GM19023 (cell line): ENCODE measurements around the gene CAMTA1.

Experiments used
- ATAC-seq: cut with Tn5 transposase; IDR thresholded peaks from one replicate; pipeline ENCODE4 v1.9.1; 2021; ENCODE audit warnings: mild to moderate bottlenecking, moderate library complexity; ENCODE audit not compliant: unreplicated experiment

CAMTA1 gene

DNA sequence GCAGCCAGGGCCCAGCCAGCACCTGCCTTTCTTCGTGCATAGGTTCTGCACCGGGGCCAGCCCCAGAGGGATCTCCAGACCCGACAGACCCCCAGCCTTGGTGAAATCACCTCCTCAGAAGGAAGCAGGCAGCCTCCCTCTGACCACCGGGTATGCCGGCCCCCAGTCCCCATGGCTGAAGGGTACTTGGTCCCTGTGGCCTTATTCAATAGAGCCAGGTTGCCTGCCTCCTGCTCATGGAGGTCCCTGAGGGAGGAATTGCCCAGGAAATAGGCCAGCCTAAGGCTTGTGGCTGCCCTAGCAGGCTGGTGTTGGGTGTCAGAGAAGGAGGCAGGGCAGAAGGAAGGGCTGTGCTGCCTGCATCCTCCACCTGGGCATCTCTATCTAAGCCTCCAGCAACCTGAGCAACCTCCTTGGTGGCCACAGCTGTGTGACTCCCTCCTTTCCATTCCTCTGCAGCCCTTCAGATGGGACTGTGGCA lies 647.7 kb downstream of the CAMTA1 start:
- no peak for ATAC-seq

DNA sequence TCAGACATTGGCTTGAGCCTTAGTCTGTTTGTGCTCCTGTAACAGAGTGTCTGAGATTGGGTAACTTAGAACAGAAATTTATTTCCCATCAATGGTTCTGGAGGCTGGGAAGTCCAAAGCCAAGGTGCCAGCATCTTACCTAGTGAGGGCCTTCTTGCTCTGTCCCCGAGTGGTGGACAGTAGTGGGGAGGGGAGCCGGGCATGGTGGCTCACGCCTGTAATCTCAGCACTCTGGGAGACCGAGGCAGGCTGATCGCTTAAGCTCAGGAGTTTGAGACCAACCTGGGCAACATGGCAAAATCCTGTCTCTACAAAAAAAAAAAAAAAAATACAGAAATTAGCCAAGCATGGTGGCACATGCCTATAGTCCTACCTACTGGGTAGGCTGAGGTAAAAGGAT lies 649.3 kb downstream of the CAMTA1 start:
- no peak for ATAC-seq

DNA sequence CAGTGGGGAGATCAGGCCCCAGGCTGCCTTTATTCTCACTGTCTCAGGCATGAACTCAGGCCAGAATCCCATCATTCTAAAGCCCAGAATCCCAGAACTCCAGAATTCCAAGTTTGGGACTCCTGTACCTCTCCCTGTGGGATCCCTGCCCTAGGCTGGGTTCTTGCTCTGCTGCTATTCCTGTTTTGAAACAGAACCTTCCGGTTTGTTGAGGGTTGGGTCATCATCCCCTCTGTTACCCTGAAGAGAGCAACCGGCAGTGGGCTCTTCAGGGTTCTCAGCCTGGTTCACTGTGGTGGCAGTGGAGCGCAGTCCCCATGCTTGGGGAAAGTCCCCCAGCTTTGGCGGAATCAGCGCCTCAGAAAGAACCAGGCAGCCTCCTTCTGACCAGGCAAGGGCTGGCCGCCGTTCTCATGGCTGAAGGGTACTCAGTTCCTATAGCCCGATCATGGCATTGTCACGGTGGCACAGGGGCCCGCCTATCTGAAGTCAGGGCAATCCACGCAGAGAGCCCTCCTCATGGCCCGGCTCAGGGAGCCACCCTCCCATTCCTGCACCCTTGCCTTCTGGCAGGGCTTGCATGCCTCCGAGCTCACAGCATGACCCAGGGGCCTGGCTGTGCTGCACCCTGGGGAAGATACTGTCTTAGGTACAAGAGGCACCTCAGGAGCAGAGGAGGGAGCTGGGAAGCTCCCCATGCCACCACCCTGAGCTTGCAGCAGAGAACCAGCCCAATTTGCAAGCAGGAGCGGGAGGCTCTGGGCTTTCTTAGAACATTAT lies 650.2 kb downstream of the CAMTA1 start:
- no peak for ATAC-seq

DNA sequence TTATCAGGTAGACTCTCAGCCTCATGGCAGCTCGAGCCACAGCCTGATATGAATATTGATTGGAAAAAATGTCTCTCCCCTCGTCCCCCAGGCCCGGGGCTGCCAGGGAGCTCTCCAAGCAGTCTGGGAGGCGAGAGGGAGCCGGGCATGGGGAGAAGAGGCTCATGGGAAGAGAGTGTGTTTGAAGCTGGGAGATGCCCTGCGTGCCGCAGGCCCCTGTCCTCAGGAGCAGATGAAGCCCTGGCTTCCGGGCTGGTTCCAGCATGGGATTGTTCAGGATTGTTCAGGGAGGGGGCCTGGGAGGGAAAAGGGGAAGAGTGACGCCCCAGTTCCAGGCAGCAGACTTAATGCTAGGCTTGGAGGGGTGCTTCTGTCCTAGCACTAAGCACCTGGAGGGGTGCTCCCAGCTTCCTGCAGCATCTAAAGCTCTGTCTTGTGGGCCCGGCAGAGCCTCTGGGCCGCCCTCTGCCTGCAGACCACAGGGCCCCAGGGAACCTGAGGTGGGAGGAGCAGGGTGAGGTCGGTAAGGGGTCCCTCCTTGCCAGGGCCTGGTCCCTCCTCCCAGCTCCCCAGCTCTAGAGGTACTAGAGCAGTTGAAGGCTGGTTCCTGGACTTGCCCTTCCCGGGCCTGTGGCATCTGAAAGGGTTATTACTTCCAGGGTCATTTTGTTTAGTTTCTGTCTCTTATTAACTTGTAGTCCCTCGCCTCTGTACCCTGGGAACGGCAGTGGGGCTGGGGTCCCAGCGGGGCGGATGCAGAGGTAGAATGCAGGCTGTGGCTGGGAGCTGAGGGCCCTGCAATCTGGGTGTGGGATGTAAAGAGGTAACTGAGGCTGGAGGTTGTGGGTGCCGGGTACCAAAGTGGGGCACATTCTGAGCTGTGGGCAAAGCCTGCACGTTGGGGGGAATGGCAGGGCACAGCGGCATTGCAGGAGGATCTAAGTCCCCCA lies 651.1 kb downstream of the CAMTA1 start:
- no peak for ATAC-seq

DNA sequence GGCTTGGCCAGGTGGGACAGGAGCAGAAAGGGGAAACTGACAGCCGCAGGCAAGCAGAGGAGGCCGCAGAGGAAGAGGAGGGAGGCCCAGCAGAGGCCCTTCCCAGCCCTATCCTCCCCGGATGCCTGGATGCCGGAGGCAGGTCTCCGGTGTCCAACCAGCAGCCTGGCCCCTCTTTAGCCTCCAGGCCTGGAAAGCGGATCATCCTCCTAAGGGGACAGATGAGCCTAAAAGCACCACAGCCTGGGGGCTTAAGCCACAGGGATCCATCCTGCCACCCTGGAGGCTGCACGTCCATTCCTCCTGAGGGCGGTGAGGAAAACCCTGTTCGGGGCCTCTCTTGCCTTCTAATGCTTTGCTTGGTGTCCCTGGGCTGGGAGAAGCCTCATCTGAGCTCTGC lies 651.8 kb downstream of the CAMTA1 start:
- ATAC-seq = no peak

DNA sequence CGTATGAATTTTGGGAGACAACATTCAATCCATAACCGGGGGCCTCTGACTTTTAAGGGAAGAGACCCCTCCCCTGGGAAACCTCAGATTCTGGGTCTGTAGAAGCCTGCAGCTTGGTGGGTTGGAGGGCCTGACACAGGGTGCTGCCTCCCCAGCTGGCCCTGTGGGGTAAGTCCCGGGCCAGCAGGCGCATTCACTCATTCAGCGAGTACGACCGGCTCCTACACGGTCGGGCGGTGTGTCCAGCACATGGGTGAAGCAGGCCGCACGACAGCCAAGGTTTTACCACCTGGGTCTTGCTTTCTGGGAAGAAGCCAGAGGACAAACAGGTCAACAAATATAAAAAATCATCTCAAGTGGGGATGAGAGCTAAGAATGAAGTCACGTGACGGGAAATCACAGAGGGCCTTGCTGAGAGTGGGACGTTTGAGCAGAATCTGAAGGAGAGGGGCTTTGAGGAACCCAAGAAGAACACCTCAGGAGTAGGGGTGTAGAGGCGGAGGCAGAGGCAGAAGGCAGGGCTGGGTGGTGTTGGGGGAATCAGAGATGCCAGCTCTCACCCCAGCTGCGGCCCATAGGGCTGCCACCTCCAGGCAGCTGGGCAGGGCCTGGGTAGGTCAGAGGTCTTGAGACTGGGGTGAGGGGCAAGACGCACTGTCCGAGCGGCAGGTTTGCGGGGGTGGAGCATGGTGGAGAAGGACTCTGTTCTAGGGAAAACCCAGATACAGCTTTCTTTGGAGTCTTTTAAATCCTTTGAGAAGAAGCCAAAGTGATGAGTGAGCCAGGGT lies 652.5 kb downstream of the CAMTA1 start:
- ATAC-seq = no peak

DNA sequence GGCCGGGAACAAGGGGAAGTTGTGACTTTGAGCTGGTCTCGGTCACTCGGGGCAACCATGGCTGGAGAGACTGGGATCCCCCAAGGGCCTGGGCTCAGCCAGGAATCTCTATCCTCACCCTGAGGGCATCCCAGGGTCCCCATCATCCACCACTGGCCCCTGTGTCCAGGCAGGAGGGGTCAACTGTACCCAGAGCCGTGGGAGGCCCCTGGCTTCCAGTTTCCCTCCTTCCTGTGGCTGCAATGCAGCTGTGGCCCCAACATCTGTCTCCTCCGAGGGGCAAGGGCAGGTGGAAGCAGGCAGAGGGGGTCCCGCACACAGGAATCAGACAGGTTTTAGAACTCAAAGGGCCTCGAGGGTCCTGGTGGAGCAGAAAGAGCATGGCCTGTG lies 653.1 kb downstream of the CAMTA1 start:
- ATAC-seq = no peak

DNA sequence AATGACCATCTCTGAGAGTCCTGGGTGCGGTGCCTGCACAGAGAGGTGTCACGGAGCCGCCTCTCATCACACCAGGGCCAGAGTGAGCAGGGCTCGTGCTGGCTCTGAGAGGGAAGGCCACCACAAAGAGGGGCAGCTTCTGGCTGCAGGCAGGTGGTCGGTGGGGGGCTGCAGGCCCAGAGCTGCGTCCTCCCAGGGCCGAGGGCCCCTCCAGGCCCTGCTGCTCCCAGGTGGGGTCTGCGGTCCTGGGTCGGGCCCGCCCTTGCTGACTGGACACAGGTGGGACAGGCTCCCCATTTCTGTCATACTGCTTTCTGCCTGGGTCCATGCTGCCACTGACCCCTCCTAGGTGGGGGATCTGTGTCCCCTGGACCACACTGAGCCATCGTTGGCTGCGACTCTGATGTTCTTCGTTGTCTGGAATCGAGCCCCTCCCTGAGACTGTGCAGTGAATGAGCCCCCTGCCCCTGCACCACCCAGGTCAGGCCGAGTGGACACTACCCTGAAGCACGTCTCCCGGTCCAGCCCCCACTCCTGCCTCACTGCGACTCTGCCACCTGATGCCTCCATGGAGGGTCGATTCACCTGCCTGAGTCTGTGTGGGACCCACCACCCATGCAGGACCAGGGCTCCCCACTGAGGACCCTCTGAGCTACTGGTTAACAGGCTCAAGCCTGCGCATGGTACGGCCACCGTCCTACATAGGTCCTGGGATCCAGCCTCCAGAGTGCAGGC lies 653.8 kb downstream of the CAMTA1 start:
- no peak for ATAC-seq

DNA sequence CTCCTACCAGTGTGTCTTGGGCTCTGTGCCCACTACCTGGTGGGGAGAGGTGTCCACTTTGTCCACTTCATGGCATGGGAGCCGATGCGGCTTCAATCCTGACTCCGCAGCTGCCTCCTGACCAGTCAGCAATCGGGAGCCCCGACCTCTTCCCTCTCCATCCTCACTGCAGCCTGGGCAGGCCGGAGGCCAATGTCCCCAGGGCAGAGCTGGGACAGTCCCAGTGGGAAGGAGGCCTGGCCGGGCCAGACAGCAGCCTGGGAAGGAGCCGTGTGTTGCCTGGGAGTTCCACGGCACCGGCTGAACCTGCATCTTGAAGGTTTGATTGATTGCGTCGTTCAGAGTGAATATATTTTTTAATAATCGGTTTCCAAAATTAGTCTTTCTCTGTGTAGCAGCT lies 654.9 kb downstream of the CAMTA1 start:
- ATAC-seq = no peak

DNA sequence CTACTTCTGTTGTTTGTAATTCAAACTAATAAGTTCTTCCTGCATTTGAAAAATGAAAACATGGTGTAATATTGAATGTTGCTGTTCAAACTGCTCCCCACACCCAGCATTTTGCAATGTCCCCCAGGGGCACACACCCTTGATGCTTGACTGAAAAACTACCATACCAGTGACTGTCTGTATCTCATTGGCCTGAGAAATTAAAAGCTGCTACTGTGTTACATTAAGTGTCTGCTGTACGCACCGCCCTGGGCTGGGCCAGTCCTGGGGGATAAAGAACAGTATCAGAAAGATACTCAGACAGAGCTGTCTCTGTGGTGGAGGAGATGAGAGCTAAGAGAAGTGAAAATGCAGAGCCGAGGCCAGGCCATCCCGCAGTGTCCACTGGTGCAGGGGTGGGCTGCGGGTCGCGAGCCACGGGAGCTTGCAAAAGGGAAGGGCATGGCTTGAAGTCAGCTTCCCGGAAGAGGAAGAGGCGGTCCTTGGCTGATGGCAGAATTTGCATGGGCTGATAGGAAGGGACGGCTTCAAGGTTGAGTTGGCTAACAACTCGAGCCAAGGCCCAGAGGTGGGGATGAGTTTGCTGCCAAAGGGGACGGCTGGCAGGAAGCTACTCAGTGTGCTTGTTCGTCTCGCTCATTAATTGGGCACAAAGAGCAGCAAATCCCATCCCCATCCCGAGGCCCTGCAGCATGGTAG lies 656.0 kb downstream of the CAMTA1 start:
- ATAC-seq = no peak

DNA sequence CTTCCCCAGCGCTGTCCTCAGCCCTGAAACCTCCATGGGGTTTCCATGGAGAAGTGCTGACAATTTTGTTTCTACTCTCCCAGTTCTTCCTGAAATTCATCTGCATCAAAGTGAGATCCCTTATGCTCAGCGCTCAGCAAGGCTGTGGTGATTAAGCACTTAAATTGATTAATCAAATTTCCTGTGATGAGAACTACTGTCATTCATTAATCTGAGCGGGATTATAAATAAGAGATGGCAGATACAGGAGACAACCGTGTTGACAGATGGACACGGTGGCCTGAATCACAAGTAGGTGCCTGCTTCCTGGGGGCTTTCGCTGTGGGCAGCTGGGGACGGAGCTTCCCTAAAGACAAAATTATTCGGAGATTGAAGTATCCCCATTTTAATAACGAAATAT lies 656.8 kb downstream of the CAMTA1 start:
- ATAC-seq = no peak

DNA sequence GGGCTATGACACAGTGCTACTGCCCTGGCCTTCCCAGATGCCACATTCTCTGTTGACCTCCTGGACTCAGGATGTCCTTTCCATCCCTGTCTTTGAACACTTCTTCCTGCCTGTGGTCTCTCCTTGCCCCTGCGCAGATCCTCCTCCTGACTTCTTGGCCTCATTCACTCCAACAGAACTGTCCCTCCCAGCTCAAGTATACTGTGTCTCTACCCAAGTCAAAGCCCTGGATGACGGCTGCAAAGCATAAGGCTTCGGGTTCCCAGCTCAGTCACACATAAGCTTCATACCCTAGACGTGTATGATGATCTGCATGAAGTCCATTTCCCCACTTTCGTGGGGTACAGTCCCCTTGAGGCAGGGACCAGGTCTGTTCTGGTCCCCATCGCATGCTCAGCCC lies 657.7 kb downstream of the CAMTA1 start:
- ATAC-seq = no peak

DNA sequence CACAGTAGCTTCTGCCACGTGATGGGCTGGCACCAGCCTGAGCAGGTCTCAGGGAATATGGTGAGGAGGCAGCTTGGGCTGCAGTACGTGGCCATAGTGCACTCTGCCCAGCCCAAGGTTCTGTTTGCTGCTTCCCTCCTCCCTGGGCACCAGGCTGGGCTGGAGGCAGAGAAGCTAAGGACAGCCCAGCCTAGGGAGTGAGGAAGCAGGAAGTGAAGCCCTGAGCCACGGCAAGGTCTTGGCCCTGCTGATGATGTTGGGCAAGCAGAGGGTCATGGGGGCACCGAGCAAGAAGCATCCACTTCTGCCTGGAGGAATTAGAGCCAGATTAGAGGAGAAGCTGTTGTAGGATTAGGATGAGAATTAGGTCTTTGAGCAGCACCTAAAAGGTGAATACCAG lies 659.1 kb downstream of the CAMTA1 start:
- no peak for ATAC-seq

DNA sequence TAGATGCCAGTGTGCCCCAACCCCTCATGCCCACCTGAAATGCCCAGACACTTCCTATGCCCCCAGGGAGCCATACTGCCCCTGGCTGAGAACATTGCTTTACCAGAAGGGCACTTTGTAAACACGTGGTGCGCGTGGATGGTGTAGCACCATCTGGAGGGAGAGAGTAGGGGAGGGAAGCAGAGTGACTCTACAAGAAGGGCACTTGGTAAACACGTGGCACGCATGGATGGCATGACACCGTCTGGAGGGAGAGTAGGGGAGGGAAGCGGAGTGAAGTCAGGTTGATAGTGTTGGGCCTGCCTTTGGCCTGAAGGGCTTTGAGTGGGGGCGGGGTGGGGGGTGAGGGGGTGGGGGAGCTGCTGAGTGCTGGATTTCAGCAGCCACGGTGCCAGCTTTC lies 661.8 kb downstream of the CAMTA1 start:
- no peak for ATAC-seq

DNA sequence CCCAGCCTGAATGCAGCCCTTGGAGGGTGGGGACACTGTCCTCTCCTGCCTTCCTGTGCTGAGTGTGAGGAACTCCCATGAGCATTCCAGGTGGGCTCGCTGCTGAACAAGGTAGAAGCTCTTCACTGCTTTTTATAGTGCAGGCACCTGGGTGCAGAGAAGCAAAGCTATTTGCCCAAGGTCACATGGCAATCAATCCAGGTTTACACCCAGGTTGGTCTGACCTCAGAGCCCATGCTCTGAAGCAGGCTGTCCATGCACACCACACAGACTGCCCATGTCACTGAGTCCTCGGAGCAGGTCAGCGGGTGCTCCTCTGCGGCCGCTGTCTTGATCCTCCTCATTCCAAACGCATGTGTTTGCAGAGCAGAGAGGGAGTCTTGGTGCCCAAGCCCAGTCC lies 662.5 kb downstream of the CAMTA1 start:
- ATAC-seq = no peak

DNA sequence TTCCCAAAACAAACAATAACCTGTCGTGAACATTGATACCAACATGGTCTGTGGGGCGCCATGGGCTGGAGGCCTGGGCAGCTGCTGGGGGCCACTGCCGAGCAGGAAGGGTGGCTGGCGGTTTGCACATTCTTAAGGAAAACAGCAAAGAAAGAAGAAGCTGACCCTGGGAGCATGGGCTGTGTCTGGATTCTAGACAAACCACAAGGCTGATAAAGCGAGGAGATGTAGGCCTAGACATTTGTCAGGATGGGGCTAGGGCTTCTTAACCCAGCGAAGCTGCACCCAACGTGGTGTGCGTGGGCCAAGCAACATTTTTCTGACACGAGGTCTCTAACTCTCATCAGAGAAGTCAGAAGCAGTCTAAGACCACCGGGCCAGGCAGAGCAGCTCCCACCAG lies 663.7 kb downstream of the CAMTA1 start:
- no peak for ATAC-seq

DNA sequence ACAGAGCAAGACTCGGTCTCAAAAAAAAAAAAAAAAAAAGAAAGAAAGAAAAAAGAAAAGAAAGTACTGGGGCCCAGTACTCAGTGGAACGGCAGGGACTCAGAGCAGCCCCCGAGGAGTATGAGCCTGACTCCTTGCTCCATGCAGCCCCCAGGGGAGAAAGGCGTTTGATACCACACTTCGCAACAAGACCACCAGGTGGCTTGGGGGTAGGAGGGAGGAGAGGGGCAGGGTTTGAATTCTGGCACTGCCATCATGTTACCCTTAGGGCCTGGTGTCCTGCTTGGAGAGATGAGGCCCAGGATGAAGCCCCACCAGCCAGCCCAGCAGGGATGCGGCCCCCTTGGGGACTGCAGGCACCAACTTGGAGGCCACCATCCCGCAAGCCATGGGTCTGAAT lies 664.5 kb downstream of the CAMTA1 start:
- ATAC-seq = no peak

DNA sequence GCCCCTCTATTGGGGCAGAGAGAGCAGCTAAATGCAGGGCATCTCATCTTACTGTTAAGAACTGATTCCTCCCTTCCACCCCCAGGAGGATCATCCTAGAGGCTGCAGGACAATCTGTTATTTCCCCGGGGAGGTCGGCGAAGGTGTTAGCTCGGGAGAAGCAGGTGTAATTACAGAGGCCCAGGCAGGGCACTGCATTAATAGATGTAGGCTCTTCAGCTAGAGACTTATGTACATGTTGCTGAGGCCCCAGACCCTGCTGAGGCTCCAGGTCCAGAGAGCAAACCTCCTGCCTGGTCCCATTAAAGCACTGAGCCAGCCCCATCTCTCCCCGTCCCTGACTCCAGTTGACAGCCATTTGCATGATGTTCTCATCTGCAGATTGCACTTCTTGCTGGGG lies 665.6 kb downstream of the CAMTA1 start:
- no peak for ATAC-seq

DNA sequence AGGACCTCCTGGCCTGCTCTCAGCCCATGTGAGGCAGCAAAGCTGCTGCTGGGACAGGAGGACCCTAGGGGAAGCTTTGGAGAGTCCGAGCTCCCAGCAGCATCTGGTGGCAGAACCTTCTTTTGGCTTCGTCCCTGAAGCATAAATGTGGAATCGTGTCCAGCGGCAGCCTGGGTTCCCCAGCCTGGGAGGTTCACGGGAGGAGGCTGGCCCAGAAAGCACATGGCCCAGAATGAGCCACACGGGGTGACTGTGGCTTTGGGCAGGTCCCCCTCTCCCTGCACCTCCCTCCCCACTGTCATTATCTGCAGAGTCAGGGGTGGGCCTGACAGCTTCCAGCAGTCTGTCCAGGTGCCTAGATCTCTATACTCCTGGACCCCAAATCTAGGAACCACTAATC lies 667.8 kb downstream of the CAMTA1 start:
- no peak for ATAC-seq
